K562 (cell line): ENCODE measurements around the gene MYH15. TPM values are rescaled to one million over a fixed set of nuclear protein-coding genes. Genes with fewer than 3 reads are reported as not detected.

Experiments used
- ATAC-seq: fragments of 200-7000 bp; cut with Tn5 transposase; 3 replicates; pipeline ENCODE4 v1.9.1; 2020; ENCODE audit warnings: moderate library complexity
- BruUV-seq: library from RNA; stranded (reverse); fragments of 400-500 nt; replicated peaks from 2 replicates; lab custom pipeline; 2021; lab: Mats Ljungman, UMichigan
- CTCF ChIA-PET: fragments of 300-600 bp; formaldehyde crosslinking; extraction: SDS; loops from one replicate; lab custom pipeline; 2021; ENCODE audit warnings: low intra/inter-chr PET ratio; lab: Yijun Ruan, JAX
- POLR2A ChIA-PET: fragments of 300-600, 350-650 bp; sonication (Branson Sonifier 250); formaldehyde crosslinking; extraction: SDS; loops from one replicate; lab custom pipeline; 2021; ENCODE audit warnings: antibody characterized with exemption, inconsistent platforms; lab: Yijun Ruan, JAX
- DNase-seq, 4 experiments: peaks; one replicate each; pipeline versions ENCODE4 v3.0.0 to v3.0.0-alpha.2; 2011 to 2018; ENCODE audit warnings: low spot score in 3 of 4, mixed read lengths in 3 of 4; ENCODE audit errors: extremely low read depth in 1 of 4
- FAIRE-seq: peaks from 2 replicates; lab custom pipeline; 2011; peaks lifted over from hg19 to GRCh38; lab: Jason Lieb, UNC
- H2AFZ ChIP-seq: 2 replicates; pipeline ENCODE4 v1.6.0; 2011; ENCODE audit warnings: low read depth, low read length, control low read depth, inconsistent platforms
- H3K27ac ChIP-seq: fragments of 200-600 bp; 3 replicates; pipeline ENCODE4 v1.8.0; 2011; ENCODE audit warnings: low read depth, mild to moderate bottlenecking, control low read depth, inconsistent platforms, low read length, moderate library complexity, mixed read lengths; ENCODE audit errors: extremely low read depth
- H3K27me3 ChIP-seq, 2 experiments: fragments of 300-600 bp in 1 of 2; 2 replicates in 1 of 2; 3 replicates in 1 of 2; pipeline versions ENCODE4 v1.6.0 to v1.8.0; 2011; ENCODE audit warnings: inconsistent platforms in 2 of 2, low read length in 2 of 2, mild to moderate bottlenecking in 1 of 2, mixed read lengths in 1 of 2, moderate library complexity in 1 of 2; ENCODE audit not compliant: control insufficient read depth in 2 of 2, insufficient read depth in 2 of 2
- H3K36me3 ChIP-seq: fragments of 300-600 bp; 3 replicates; pipeline ENCODE4 v1.8.0; 2011; ENCODE audit warnings: mild to moderate bottlenecking, low read length, inconsistent platforms; ENCODE audit not compliant: control insufficient read depth, insufficient read depth
- H3K4me1 ChIP-seq, 2 experiments: fragments of 200-600 bp in 1 of 2; replicated peaks in 1 of 2; 2 replicates in 1 of 2; 3 replicates in 1 of 2; pipeline versions ENCODE4 v1.5.1 to v1.8.0; 2011; ENCODE audit warnings: inconsistent platforms in 2 of 2, low read length in 2 of 2, mild to moderate bottlenecking in 1 of 2, mixed read lengths in 1 of 2, moderate library complexity in 1 of 2; ENCODE audit not compliant: control insufficient read depth in 2 of 2, insufficient read depth in 2 of 2
- H3K4me2 ChIP-seq: 2 replicates; pipeline ENCODE4 v1.6.1; 2011; ENCODE audit warnings: low read length, control low read depth, inconsistent platforms, mixed read lengths; ENCODE audit not compliant: insufficient read depth
- H3K4me3 ChIP-seq: fragments of 200-600 bp; sonication (generic), shearing (Covaris generic); 2 replicates; pipeline ENCODE4 v1.5.1; 2016; ENCODE audit warnings: control low read depth, inconsistent platforms
- H3K79me2 ChIP-seq: fragments of 200-600 bp; 3 replicates; pipeline ENCODE4 v1.8.0; 2011; ENCODE audit warnings: low read length, inconsistent platforms; ENCODE audit not compliant: control insufficient read depth, insufficient read depth
- H3K9ac ChIP-seq, 2 experiments: 2 replicates each; pipeline versions ENCODE4 v1.6.0 to v1.6.1; 2011; ENCODE audit warnings: low read depth in 2 of 2, low read length in 2 of 2, control low read depth in 1 of 2, inconsistent platforms in 1 of 2, mild to moderate bottlenecking in 1 of 2, mixed read lengths in 1 of 2; ENCODE audit not compliant: insufficient read depth in 1 of 2
- H3K9me1 ChIP-seq: one replicate; pipeline ENCODE4 v1.6.0; 2011; ENCODE audit warnings: inconsistent platforms, mild to moderate bottlenecking, low read length, moderate library complexity; ENCODE audit not compliant: control insufficient read depth, insufficient read depth
- H3K9me3 ChIP-seq: replicated peaks from 2 replicates; pipeline ENCODE4 v1.5.1; 2011; ENCODE audit warnings: low read depth, low read length, inconsistent platforms; ENCODE audit not compliant: control insufficient read depth, insufficient read depth
- H4K20me1 ChIP-seq: replicated peaks from 2 replicates; pipeline ENCODE4 v1.6.1; 2011; ENCODE audit warnings: low read length, inconsistent platforms, mixed read lengths; ENCODE audit not compliant: control insufficient read depth, insufficient read depth
- HNRNPUL1 ChIP-seq: fragments of 200-400 bp; formaldehyde crosslinking; IDR thresholded peaks from 2 replicates; pipeline ENCODE4 v1.6.1; 2017; ENCODE audit warnings: low read length
- JUND ChIP-seq, 2 experiments: IDR thresholded peaks; 2 replicates in 1 of 2; 3 replicates in 1 of 2; pipeline ENCODE4 v1.6.1; 2011; ENCODE audit warnings: borderline replicate concordance in 2 of 2, low read depth in 2 of 2, low read length in 2 of 2, improper control_type of control experiment in 1 of 2, missing biosample characterization in 1 of 2, missing genetic modification characterization in 1 of 2, missing genetic modification reagents in 1 of 2
- NFE2L1 ChIP-seq: fragments of 450-650 bp; IDR thresholded peaks from 2 replicates; pipeline ENCODE4 v1.6.1; 2016; ENCODE audit warnings: missing genetic modification characterization, low read depth, mild to moderate bottlenecking, missing compliant biosample characterization, moderate library complexity, borderline replicate concordance
- POLR2B ChIP-seq: fragments of 450-650 bp; IDR thresholded peaks from 2 replicates; pipeline ENCODE4 v1.6.1; 2018; ENCODE audit warnings: low read depth; ENCODE audit not compliant: partially characterized antibody
- SP1 ChIP-seq: sonication (generic); formaldehyde crosslinking; IDR thresholded peaks from 2 replicates; pipeline ENCODE4 v1.8.1; 2022; ENCODE audit warnings: mild to moderate bottlenecking, missing genetic modification reagents
- SREBF2 ChIP-seq: sonication (generic); formaldehyde crosslinking; IDR thresholded peaks from 2 replicates; pipeline ENCODE4 v1.4.0; 2020; ENCODE audit warnings: mild to moderate bottlenecking, missing genetic modification reagents
- TRIM28 ChIP-seq: fragments of 450-650 bp; IDR thresholded peaks from 2 replicates; pipeline ENCODE4 v1.6.1; 2017
- ZNF224 ChIP-seq: sonication (generic); formaldehyde crosslinking; IDR thresholded peaks from 2 replicates; pipeline ENCODE4 v1.8.0; 2022; ENCODE audit warnings: mild to moderate bottlenecking, missing genetic modification reagents
- ZNF239 ChIP-seq: fragments of 250-450 bp; sonication (Bioruptor Pico); IDR thresholded peaks from 2 replicates; pipeline ENCODE4 v1.4.0; 2020; ENCODE audit warnings: mild to moderate bottlenecking
- ZNF695 ChIP-seq: fragments of 450-650 bp; formaldehyde crosslinking; IDR thresholded peaks from 2 replicates; pipeline ENCODE4 v1.4.0; 2020; ENCODE audit warnings: mild to moderate bottlenecking, moderate library complexity
- WGBS: fragments of 100-300 bp; shearing (Covaris generic); methylation state at CpG from one replicate; pipeline ENCODE4 v1.1.6; 2016; ENCODE audit warnings: low coverage, mixed read lengths; ENCODE audit not compliant: insufficient coverage; ENCODE audit errors: missing lambda C conversion rate; 5-methylcytosine and 5-hydroxymethylcytosine counted together
- in situ Hi-C: fragments of 300-500 bp; cut with MboI; formaldehyde crosslinking; loops from 4 replicates; pipeline ENCODE4 v1.15.0; 2018; ENCODE audit warnings: inconsistent platforms, mixed read lengths
- intact Hi-C: fragments of 100-400 bp; cut with micrococcal nuclease; formaldehyde crosslinking; loops from 2 replicates; pipeline ENCODE4 v1.14.2; 2022
- polyA plus RNA-seq, 8 experiments: library from polyadenylated mRNA; depleted of rRNA in 4 of 8; stranded (reverse) in 5 of 8; unstranded in 3 of 8; fragments of >200 nt; fragmentation: Nextera tagmentation in 2 of 8; fragmentation: Illumina TruSeq in 1 of 8; extraction: Ambion mirVana in 2 of 8; extraction: Trizol in 1 of 8; gene quantifications; 2 replicates each; pipeline versions ENCODE4 v1.2.1 to v1.2.3, GENCODE V29; 2011 to 2014; ENCODE audit warnings: inconsistent platforms in 1 of 8, missing spikeins in 1 of 8
- total RNA-seq, 7 experiments: library from RNA; depleted of rRNA in 6 of 7; stranded (reverse); fragments of >200 nt in 6 of 7; fragmentation: Illumina TruSeq in 2 of 7; extraction: Trizol in 2 of 7; gene quantifications; 2 replicates each; pipeline versions ENCODE4 v1.2.1 to v1.2.3, GENCODE V29; 2011 to 2021; ENCODE audit warnings: low replicate concordance in 1 of 7
- TF ChIP-seq, protein P1 (sequence below): fragments of 250-450 bp; sonication (Bioruptor Pico); IDR thresholded peaks from 2 replicates; pipeline ENCODE4 v1.4.0; 2020; ENCODE audit warnings: mild to moderate bottlenecking
- TF ChIP-seq, protein P2 (sequence below): sonication (generic); formaldehyde crosslinking; IDR thresholded peaks from 2 replicates; pipeline ENCODE4 v1.8.0; 2022; ENCODE audit warnings: missing genetic modification reagents, mild to moderate bottlenecking, borderline replicate concordance
- TF ChIP-seq, protein P3 (sequence below): fragments of 450-650 bp; formaldehyde crosslinking; IDR thresholded peaks from 2 replicates; pipeline ENCODE4 v1.4.0; 2022; ENCODE audit warnings: missing genetic modification characterization

MYH15 gene
- total and polyA plus RNA-seq, 9 of the 15 experiments (the other 6 are each of a cell fraction or from before 2014, with no cell fraction given), result 0.03 to 0.29 (median 0.12) TPM

DNA sequence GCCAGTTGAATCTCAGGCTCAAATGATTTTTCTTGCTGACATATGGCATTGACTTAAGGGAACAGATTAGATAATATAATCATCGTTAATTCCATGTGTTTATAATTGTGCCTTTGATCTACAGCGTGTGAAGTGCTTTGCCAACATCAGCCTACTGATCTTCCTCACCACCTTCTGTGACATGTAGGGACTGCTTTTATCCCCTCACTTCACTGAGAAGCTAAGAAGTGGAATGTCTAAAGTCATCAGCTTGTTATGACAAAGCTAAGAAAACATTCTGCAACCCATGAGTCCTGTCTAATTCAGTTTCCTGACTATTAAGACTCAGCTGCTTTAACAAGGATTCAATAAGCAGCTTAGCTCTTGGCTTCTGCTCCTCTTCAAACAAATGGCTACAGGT lies 106.0 kb downstream of the MYH15 start:
- H2AFZ ChIP-seq, result no peak overlapping the region
- in situ Hi-C loops, result loop anchor here (10.0 kb wide), 1 partner anchor 250 kb away; no protein-coding TSS in a partner anchor
- no peak for FAIRE-seq

More for the DNA sequence above, 106.0 kb downstream of the MYH15 start:
- Histone ChIP-seq H3K9ac (no peak overlapping the region), H4K20me1 (no peaks in the 10 kb centered on the region), H3K79me2 (no peaks in the 10 kb centered on the region), H3K27ac (no peak overlapping the region), H3K36me3 (no peaks in the 10 kb centered on the region), H3K27me3 (no peaks in the 10 kb centered on the region; a peak in 1 of 5 replicates), H3K4me1 (no peaks in the 10 kb centered on the region), H3K9me3 (no peaks in the 10 kb centered on the region), H3K9me1 (no peaks in the 10 kb centered on the region), H3K4me3 (no peak overlapping the region), H3K4me2 (no peak overlapping the region)
- CTCF ChIA-PET, result no interaction called here
- no peak for DNase-seq
- TF ChIP-seq POLR2B (no peak), HNRNPUL1 (no peak), ZNF695 (CRISPR knock-in tag) (no peak), SREBF2 (CRISPR knock-in tag) (no peak), NFE2L1 (tag) (no peak), JUND (IDR thresholded peaks at IDR 0.05; ENCODE audit: borderline replicate concordance, low read depth, low read length) (no peak), JUND (tag; IDR thresholded peaks at IDR 0.05; ENCODE audit: borderline replicate concordance, low read depth, low read length) (no peak), TRIM28 (no peak), ZNF239 (CRISPR knock-in tag) (no peak), ZNF224 (CRISPR knock-in tag) (no peak), SP1 (CRISPR knock-in tag) (no peak)
- TF ChIP-seq, protein P1, sequence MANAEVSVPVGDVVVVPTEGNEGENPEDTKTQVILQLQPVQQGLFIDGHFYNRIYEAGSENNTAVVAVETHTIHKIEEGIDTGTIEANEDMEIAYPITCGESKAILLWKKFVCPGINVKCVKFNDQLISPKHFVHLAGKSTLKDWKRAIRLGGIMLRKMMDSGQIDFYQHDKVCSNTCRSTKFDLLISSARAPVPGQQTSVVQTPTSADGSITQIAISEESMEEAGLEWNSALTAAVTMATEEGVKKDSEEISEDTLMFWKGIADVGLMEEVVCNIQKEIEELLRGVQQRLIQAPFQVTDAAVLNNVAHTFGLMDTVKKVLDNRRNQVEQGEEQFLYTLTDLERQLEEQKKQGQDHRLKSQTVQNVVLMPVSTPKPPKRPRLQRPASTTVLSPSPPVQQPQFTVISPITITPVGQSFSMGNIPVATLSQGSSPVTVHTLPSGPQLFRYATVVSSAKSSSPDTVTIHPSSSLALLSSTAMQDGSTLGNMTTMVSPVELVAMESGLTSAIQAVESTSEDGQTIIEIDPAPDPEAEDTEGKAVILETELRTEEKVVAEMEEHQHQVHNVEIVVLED (CRISPR knock-in tag), result no peak
- TF ChIP-seq, protein P2, sequence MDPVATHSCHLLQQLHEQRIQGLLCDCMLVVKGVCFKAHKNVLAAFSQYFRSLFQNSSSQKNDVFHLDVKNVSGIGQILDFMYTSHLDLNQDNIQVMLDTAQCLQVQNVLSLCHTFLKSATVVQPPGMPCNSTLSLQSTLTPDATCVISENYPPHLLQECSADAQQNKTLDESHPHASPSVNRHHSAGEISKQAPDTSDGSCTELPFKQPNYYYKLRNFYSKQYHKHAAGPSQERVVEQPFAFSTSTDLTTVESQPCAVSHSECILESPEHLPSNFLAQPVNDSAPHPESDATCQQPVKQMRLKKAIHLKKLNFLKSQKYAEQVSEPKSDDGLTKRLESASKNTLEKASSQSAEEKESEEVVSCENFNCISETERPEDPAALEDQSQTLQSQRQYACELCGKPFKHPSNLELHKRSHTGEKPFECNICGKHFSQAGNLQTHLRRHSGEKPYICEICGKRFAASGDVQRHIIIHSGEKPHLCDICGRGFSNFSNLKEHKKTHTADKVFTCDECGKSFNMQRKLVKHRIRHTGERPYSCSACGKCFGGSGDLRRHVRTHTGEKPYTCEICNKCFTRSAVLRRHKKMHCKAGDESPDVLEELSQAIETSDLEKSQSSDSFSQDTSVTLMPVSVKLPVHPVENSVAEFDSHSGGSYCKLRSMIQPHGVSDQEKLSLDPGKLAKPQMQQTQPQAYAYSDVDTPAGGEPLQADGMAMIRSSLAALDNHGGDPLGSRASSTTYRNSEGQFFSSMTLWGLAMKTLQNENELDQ (CRISPR knock-in tag), result no peak
- TF ChIP-seq, protein P3, sequence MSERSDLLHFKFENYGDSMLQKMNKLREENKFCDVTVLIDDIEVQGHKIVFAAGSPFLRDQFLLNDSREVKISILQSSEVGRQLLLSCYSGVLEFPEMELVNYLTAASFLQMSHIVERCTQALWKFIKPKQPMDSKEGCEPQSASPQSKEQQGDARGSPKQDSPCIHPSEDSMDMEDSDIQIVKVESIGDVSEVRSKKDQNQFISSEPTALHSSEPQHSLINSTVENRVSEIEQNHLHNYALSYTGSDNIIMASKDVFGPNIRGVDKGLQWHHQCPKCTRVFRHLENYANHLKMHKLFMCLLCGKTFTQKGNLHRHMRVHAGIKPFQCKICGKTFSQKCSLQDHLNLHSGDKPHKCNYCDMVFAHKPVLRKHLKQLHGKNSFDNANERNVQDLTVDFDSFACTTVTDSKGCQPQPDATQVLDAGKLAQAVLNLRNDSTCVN, result no peak
- intact Hi-C loops, result loop anchor here (10.0 kb wide), 1 partner anchor 470 kb away; no protein-coding TSS in a partner anchor
- 11% methylated on average over 2 of the region's 2 CpGs for WGBS
- ATAC-seq, result no peak
- BruUV-seq, result no TSS peak
- POLR2A ChIA-PET, result no interaction called here
